ENCODE measurements around the gene BMPER.

- TF ChIP-seq POLR2AphosphoS5 (IDR thresholded peaks at IDR 0.05; ENCODE audit: low read depth, low read length) (no peak), POLR2A (IDR thresholded peaks at IDR 0.05; ENCODE audit: low read depth, low read length) (no peak), TAF1 (IDR thresholded peaks at IDR 0.05; ENCODE audit: borderline replicate concordance, low read depth, low read length) (no peak)
Observed at GRCh38 chr7:33870120-33870519, 35.2 kb upstream of the BMPER start.

Measured in GM12892 (cell line).